Vein endothelial cell (primary cell): ENCODE results near the gene CTNNA2. TPM values are rescaled to one million over a fixed set of nuclear protein-coding genes. Genes with fewer than 3 reads are reported as not detected.

Experiments
- small RNA-seq: library from RNA; depleted of rRNA; stranded (forward); fragments of <200 nt; gene quantifications from one replicate; pipeline ENCODE3, GENCODE V24; 2012
- total RNA-seq: library from RNA; depleted of rRNA; stranded (reverse); fragments of >200 nt; gene quantifications from 2 replicates; pipeline ENCODE4 v1.2.3, GENCODE V29; 2012

Gene CTNNA2
- total RNA-seq: not detected in 2 replicates

DNA sequence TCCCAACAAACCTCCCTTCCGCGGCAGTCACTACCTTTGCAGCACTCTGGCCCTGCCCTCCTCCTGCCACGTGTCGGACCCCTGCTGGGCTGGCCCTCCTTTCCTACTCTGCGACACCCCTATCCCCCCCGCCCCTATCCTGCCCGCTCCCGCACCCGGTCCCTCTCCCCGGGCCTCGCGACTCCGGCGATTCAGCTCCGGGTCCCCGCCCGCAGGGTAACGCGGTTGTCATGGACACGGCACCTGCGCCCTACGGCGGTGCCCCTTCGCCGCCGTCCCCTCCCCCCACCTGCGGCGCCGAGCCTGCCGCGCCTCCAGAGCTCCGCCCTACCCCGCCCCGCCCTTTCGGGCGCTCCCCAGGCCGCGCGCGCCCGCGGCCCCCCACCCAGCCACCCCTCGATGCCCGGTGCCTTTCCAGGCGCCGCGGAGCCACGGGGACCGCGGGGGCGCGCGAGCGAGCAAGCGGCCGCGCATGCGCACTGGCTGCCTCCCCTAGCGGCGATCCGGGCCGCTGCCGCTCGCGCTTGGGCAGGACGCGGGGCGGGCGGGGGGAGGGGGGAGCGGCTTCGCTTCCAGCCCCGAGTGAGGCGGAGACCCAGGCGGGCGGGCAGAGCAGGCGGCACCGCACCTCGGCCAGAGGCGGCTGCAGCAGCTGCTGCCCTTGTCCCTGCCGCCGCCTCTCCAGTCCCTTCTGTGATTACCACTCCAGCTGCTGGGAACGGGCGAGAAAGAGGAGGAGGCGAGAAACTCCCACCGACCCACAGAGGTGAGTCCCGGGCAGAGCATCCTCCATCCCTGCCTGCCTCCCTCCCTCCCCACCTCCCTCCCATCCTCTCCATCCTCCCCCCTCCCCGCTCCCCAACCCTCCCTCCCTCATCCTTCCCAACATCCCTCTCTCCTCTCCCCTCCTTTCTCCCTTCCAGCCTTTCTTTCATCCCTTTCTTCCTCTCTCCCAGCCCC lies at the start of gene CTNNA2:
TSS of gene CTNNA2 (plus strand) at position 610 of the 960 bp plus-strand sequence.

DNA sequence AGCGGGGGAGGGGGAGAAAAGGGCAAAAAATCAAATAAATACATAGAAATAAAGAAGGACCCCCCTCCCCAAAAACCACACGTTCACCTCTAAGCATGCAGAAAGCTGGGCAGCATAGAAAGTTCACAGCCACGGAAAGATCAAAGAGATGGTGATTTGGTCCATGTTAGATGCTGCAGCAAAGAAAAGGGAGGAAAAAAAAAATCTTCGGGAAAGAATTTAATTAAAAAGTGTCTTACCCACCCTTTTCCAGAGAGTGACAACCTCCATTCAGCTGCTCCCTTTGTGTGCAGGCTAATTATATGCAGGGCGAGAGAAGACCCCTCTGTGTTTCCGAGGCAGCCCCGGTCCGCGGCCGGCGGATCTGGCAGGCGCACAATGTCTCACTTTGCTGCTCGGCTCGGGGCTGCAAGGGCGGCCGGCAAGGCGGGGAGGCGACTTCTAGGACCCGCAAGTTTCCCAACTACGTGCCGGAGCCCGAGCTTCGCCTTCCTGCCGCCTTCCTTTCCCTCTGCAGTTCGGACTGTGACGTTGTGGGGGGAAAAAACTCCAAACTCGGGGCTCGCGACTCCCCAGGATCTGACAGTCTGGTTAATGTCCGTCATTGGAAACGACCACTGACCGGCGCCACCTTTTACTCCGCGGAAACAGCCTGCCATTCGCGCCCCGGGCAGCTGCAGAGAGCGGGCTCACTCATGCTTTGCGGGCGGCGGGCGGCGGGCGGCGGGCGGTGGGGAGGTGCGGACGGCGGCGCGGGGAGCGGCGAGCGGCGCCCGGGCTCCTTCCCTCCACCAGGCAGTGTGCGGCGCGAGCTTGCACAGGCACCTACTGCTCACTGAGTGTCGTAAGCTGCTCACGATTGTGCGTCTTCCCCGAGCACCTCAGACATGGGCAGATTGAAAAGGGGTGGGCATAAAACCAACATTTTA lies 791.3 kb downstream of the CTNNA2 start, which contains the start of gene LRRTM1:
TSS of gene LRRTM1 (minus strand) at position 844 of the 929 bp plus-strand sequence. CDS start 933 bp downstream, outside the sequence.

Small RNA genes lying within 50 kb of the gene (small RNA-seq; reads per million reads assigned to genes)
- gene MIR4264 (not detected), gene MIR8080 (not detected), gene RNU6-561P (not detected)
